PC-9 (cell line): ENCODE data around the gene PRDM15. TPM values are rescaled to one million over a fixed set of nuclear protein-coding genes. Genes with fewer than 3 reads are reported as not detected.

Experiments used
- BruUV-seq: library from RNA; stranded (reverse); fragments of 400-500 nt; replicated peaks from 2 replicates; lab custom pipeline; 2021; lab: Mats Ljungman, UMichigan
- CTCF ChIA-PET: fragments of 300-600 bp; sonication (Branson Sonifier 250); formaldehyde crosslinking; loops from one replicate; lab custom pipeline; 2022; ENCODE audit warnings: antibody characterized with exemption; lab: Charles Lee
- POLR2A ChIA-PET: fragments of 300-600 bp; sonication (Branson Sonifier 250); formaldehyde crosslinking; loops from one replicate; lab custom pipeline; 2022; ENCODE audit warnings: antibody characterized with exemption; ENCODE audit not compliant: unreplicated experiment; lab: Charles Lee
- DNase-seq, 2 experiments: peaks; one replicate each; pipeline versions ENCODE4 v3.0.0 to v3.0.0-alpha.2; 2015 to 2022; ENCODE audit warnings: mixed read lengths in 1 of 2
- H2AFZ ChIP-seq: fragments of 200-600 bp; sonication (generic); 2 replicates; pipeline ENCODE4 v1.8.1; 2017; ENCODE audit warnings: antibody characterized with exemption
- H3F3A ChIP-seq: fragments of 200-600 bp; sonication (generic); 2 replicates; pipeline ENCODE4 v1.8.1; 2017; ENCODE audit warnings: antibody characterized with exemption, mild to moderate bottlenecking, low read depth; ENCODE audit not compliant: insufficient read depth
- H3K27ac ChIP-seq: fragments of 200-600 bp; sonication (generic); 2 replicates; pipeline ENCODE4 v1.6.1; 2016; ENCODE audit warnings: mixed run types
- H3K27me3 ChIP-seq: fragments of 200-600 bp; sonication (generic); 2 replicates; pipeline ENCODE4 v1.6.1; 2016; ENCODE audit warnings: low read depth, mixed run types; ENCODE audit not compliant: insufficient read depth
- H3K36me3 ChIP-seq: fragments of 200-600 bp; sonication (generic); 2 replicates; pipeline ENCODE4 v1.6.1; 2016; ENCODE audit warnings: low read depth, mixed run types
- H3K4me1 ChIP-seq: fragments of 200-600 bp; sonication (generic); replicated peaks from 2 replicates; pipeline ENCODE4 v1.6.1; 2016; ENCODE audit warnings: mixed run types; ENCODE audit not compliant: insufficient read depth
- H3K4me2 ChIP-seq: fragments of 200-600 bp; sonication (generic); 2 replicates; pipeline ENCODE4 v1.6.1; 2017; ENCODE audit warnings: mixed run types
- H3K4me3 ChIP-seq: fragments of 200-600 bp; sonication (generic); 2 replicates; pipeline ENCODE4 v1.6.1; 2016; ENCODE audit warnings: mixed run types
- H3K79me2 ChIP-seq: fragments of 200-600 bp; sonication (generic); 2 replicates; pipeline ENCODE4 v1.6.1; 2017; ENCODE audit warnings: low read depth, mixed run types
- H3K9me2 ChIP-seq: fragments of 200-600 bp; sonication (generic); 2 replicates; pipeline ENCODE4 v1.8.1; 2017; ENCODE audit warnings: mild to moderate bottlenecking; ENCODE audit not compliant: insufficient read depth
- H3K9me3 ChIP-seq: fragments of 200-600 bp; sonication (generic); 2 replicates; pipeline ENCODE4 v1.8.1; 2016; ENCODE audit warnings: low read depth; ENCODE audit not compliant: insufficient read depth
- H4K20me1 ChIP-seq: fragments of 200-600 bp; sonication (generic); 2 replicates; pipeline ENCODE4 v1.8.1; 2017; ENCODE audit not compliant: insufficient read depth
- CTCF ChIP-seq: fragments of 200-600 bp; sonication (generic); conservative IDR thresholded peaks from 2 replicates; pipeline ENCODE4 v1.6.1; 2017; ENCODE audit warnings: mixed run types, antibody characterized with exemption, mild to moderate bottlenecking, moderate library complexity
- EZH2 ChIP-seq: fragments of 200-600 bp; sonication (generic); IDR thresholded peaks from 2 replicates; pipeline ENCODE4 v1.8.0; 2017; ENCODE audit warnings: antibody characterized with exemption, low read depth
- intact Hi-C: fragments of 100-400 bp; cut with micrococcal nuclease; formaldehyde crosslinking; loops from one replicate; pipeline ENCODE4 v1.10.0; 2022; ENCODE audit not compliant: unreplicated experiment
- total RNA-seq: library from RNA; stranded (reverse); gene quantifications from 2 replicates; pipeline ENCODE4 v1.2.3, GENCODE V29; 2021

PRDM15 gene
- total RNA-seq, 1 experiment from 2014 or later, result 8.8 TPM

- CTCF ChIA-PET, result interaction anchor here (0.8 kb wide), 1 partner anchor 18 kb away, joined by 4 read pairs; no protein-coding TSS in a partner anchor
- no peak for DNase-seq
- POLR2A ChIA-PET, result no interaction called here
- no peak overlapping the region for H3K4me2 ChIP-seq
- no peak for TF ChIP-seq EZH2
- no peak for TF ChIP-seq CTCF
- BruUV-seq, result no TSS peak
- H4K20me1 ChIP-seq, result no peaks in the 10 kb centered on the region
- no peaks in the 10 kb centered on the region for H3K27me3 ChIP-seq
- no peaks in the 10 kb centered on the region for H3K9me2 ChIP-seq
- H3K27ac ChIP-seq, result no peak overlapping the region
- no peaks in the 10 kb centered on the region for H3K9me3 ChIP-seq
- intact Hi-C loops, result no loop called here
- H2AFZ ChIP-seq, result no peak overlapping the region
- no peaks in the 10 kb centered on the region for H3K79me2 ChIP-seq
- H3K36me3 ChIP-seq, result no peaks in the 10 kb centered on the region
- H3K4me3 ChIP-seq, result no peak overlapping the region
- no peaks in the 10 kb centered on the region for H3F3A ChIP-seq
- H3K4me1 ChIP-seq, result no peaks in the 10 kb centered on the region
Observed at GRCh38 chr21:41798326-41798725, 80.8 kb downstream of the PRDM15 start.

GRCh38 chr21:41796476-41797080 lies 82.6 kb downstream of the PRDM15 start:
- no TSS peak for BruUV-seq
- peak in 1 of 2 experiments; percentile 39 for DNase-seq
- intact Hi-C loops, result no loop called here
- Histone ChIP-seq H3K4me1 (no peaks in the 10 kb centered on the region), H3K36me3 (no peaks in the 10 kb centered on the region), H3K27me3 (no peaks in the 10 kb centered on the region), H3K4me3 (no peak overlapping the region), H3K27ac (no peak overlapping the region), H4K20me1 (no peaks in the 10 kb centered on the region), H3K9me3 (no peaks in the 10 kb centered on the region), H3K9me2 (no peaks in the 10 kb centered on the region), H3F3A (no peaks in the 10 kb centered on the region), H2AFZ (no peak overlapping the region), H3K79me2 (no peaks in the 10 kb centered on the region), H3K4me2 (no peak overlapping the region)
- TF ChIP-seq EZH2 (no peak), CTCF (no peak)
- CTCF ChIA-PET, result interaction anchor here (0.6 kb wide), 1 partner anchor 287 kb away, joined by 10 read pairs; no protein-coding TSS in a partner anchor
- POLR2A ChIA-PET, result no interaction called here

GRCh38 chr21:41795726-41796125 lies 83.4 kb downstream of the PRDM15 start:
- no peaks in the 10 kb centered on the region for H3K9me2 ChIP-seq
- BruUV-seq, result no TSS peak
- TF ChIP-seq CTCF (no peak), EZH2 (no peak)
- intact Hi-C loops, result no loop called here
- no peaks in the 10 kb centered on the region for H4K20me1 ChIP-seq
- no peaks in the 10 kb centered on the region for H3K9me3 ChIP-seq
- no peaks in the 10 kb centered on the region for H3K4me1 ChIP-seq
- no peaks in the 10 kb centered on the region for H3K36me3 ChIP-seq
- H3F3A ChIP-seq, result no peaks in the 10 kb centered on the region
- H3K4me3 ChIP-seq, result no peak overlapping the region
- no peaks in the 10 kb centered on the region for H3K79me2 ChIP-seq
- no peak overlapping the region for H3K27ac ChIP-seq
- ChIA-PET POLR2A (no interaction called here), CTCF (interaction anchor here (0.6 to 0.7 kb wide), 2 partner anchors 191 to 286 kb away, joined by 5 to 10 read pairs; no protein-coding TSS in a partner anchor)
- no peak overlapping the region for H3K4me2 ChIP-seq
- no peak for DNase-seq
- no peak overlapping the region for H2AFZ ChIP-seq
- H3K27me3 ChIP-seq, result no peaks in the 10 kb centered on the region
